Kidney epithelial cell (primary cell): ENCODE measurements around the gene ENG. TPM values are rescaled to one million over a fixed set of nuclear protein-coding genes. Genes with fewer than 3 reads are reported as not detected.

Experiments used
- total RNA-seq: library from RNA; depleted of rRNA; stranded (reverse); fragments of >200 nt; gene quantifications from 2 replicates; pipeline ENCODE4 v1.2.3, GENCODE V29; 2015

ENG gene
- total RNA-seq, 1 donor from 2014 or later = 3.4 TPM

Other genes starting within 250 kb of the ENG start
- 23.8 and 27.5 TPM in 2 replicates for gene STXBP1, start 242.4 kb downstream of the ENG start, total RNA-seq
- 0.07 TPM in 1 of 2 replicates, not detected in the other for gene CFAP157, start 147.7 kb downstream of the ENG start, total RNA-seq
- gene PTRH1, start 139.0 kb downstream of the ENG start, total RNA-seq = 36.5 and 43.6 TPM in 2 replicates
- gene TTC16, start 138.6 kb downstream of the ENG start, total RNA-seq = not detected in 2 replicates
- 13.3 and 13.4 TPM in 2 replicates for gene TOR2A, start 119.4 kb downstream of the ENG start, total RNA-seq
- gene SH2D3C, start 76.0 kb downstream of the ENG start, total RNA-seq = 0.17 and 0.27 TPM in 2 replicates
- gene CDK9, start 68.6 kb downstream of the ENG start, total RNA-seq = 38.5 and 47.3 TPM in 2 replicates
- 92.5 and 131 TPM in 2 replicates for gene FPGS, start 51.8 kb downstream of the ENG start, total RNA-seq
- gene AK1, start 23.0 kb upstream of the ENG start, total RNA-seq = 44.8 and 56.4 TPM in 2 replicates
- 25.6 and 31.1 TPM in 2 replicates for gene ST6GALNAC6, start 44.9 kb upstream of the ENG start, total RNA-seq
- 21.0 and 32.5 TPM in 2 replicates for gene ST6GALNAC4, start 62.4 kb upstream of the ENG start, total RNA-seq
- gene PIP5KL1, start 76.1 kb upstream of the ENG start, total RNA-seq = 3.6 and 4.2 TPM in 2 replicates
- 31.8 and 33.1 TPM in 2 replicates for gene DPM2, start 83.2 kb upstream of the ENG start, total RNA-seq
- gene EEIG1, start 126.3 kb upstream of the ENG start, total RNA-seq = 16.5 and 29.4 TPM in 2 replicates
- 13.6 and 14.2 TPM in 2 replicates for gene NAIF1, start 212.7 kb upstream of the ENG start, total RNA-seq
- gene SLC25A25, start 213.6 kb upstream of the ENG start, total RNA-seq = 22.8 and 24.5 TPM in 2 replicates